ENCODE data around the gene PDK2.

GRCh38 chr17:50130559-50131305 is 35.6 kb downstream of the PDK2 start:
- TF ChIP-seq POLR2A (IDR thresholded peaks at IDR 0.05; ENCODE audit: low read length) (no peak), GATA1 (IDR thresholded peaks at IDR 0.05; ENCODE audit: low read depth, low read length) (no peak)

Data from erythroblast (primary cell).